Neural progenitor cell (in vitro differentiated cells): ENCODE data around the gene C8B. TPM values are rescaled to one million over a fixed set of nuclear protein-coding genes. Genes with fewer than 3 reads are reported as not detected.
A peak's percentile ranks its signal among the peaks of the same experiment; 100 is the strongest.

Source experiments
- DNase-seq: peaks from one replicate; pipeline ENCODE4 v3.0.0-alpha.2; 2016; ENCODE audit warnings: low spot score
- H2AFZ ChIP-seq: fragments of 200-600 bp; sonication (generic); replicated peaks from 2 replicates; pipeline ENCODE4 v1.6.1; 2016; ENCODE audit warnings: antibody characterized with exemption
- H3F3A ChIP-seq: fragments of 200-600 bp; sonication (generic); 2 replicates; pipeline ENCODE4 v1.6.1; 2016; ENCODE audit warnings: antibody characterized with exemption, low read depth
- H3K27ac ChIP-seq: fragments of 200-600 bp; sonication (generic); 2 replicates; pipeline ENCODE4 v1.5.1; 2016; ENCODE audit warnings: mild to moderate bottlenecking
- H3K27me3 ChIP-seq: fragments of 200-600 bp; sonication (generic); 2 replicates; pipeline ENCODE4 v1.6.1; 2016; ENCODE audit warnings: mild to moderate bottlenecking, moderate library complexity
- H3K36me3 ChIP-seq: fragments of 200-600 bp; sonication (generic); 2 replicates; pipeline ENCODE4 v1.5.1; 2016
- H3K4me1 ChIP-seq: fragments of 200-600 bp; sonication (generic); 2 replicates; pipeline ENCODE4 v1.6.1; 2016; ENCODE audit warnings: mixed run types
- H3K4me2 ChIP-seq: fragments of 200-600 bp; sonication (generic); 2 replicates; pipeline ENCODE4 v1.6.1; 2016
- H3K4me3 ChIP-seq: fragments of 200-600 bp; sonication (generic); 2 replicates; pipeline ENCODE4 v1.5.1; 2016
- H3K79me2 ChIP-seq: fragments of 200-600 bp; sonication (generic); 2 replicates; pipeline ENCODE4 v1.6.1; 2016; ENCODE audit warnings: low read depth
- H3K9ac ChIP-seq: fragments of 200-600 bp; sonication (generic); 2 replicates; pipeline ENCODE4 v1.6.1; 2016
- H3K9me3 ChIP-seq: fragments of 200-600 bp; sonication (generic); 2 replicates; pipeline ENCODE4 v1.5.1; 2016; ENCODE audit warnings: low read depth
- H4K20me1 ChIP-seq: fragments of 200-600 bp; sonication (generic); 2 replicates; pipeline ENCODE4 v1.6.1; 2016; ENCODE audit warnings: low read depth
- H3K27ac Mint-ChIP-seq: 3 replicates; pipeline ENCODE4 v1.8.0; 2021; ENCODE audit warnings: mixed read lengths
- H3K27me3 Mint-ChIP-seq: 2 replicates; pipeline ENCODE4 v1.8.0; 2022; ENCODE audit warnings: low read depth, mild to moderate bottlenecking, inconsistent platforms, moderate library complexity, mixed read lengths; ENCODE audit not compliant: insufficient read depth
- H3K36me3 Mint-ChIP-seq: 3 replicates; pipeline ENCODE4 v1.8.0; 2021; ENCODE audit warnings: mixed read lengths
- H3K4me1 Mint-ChIP-seq: 3 replicates; pipeline ENCODE4 v1.8.0; 2021; ENCODE audit warnings: mixed read lengths
- H3K4me3 Mint-ChIP-seq: 3 replicates; pipeline ENCODE4 v1.8.0; 2021; ENCODE audit warnings: mild to moderate bottlenecking, moderate library complexity, mixed read lengths
- H3K9me3 Mint-ChIP-seq: 3 replicates; pipeline ENCODE4 v1.8.0; 2020; ENCODE audit warnings: mixed read lengths
- EZH2 ChIP-seq: fragments of 200-600 bp; sonication (generic); IDR thresholded peaks from 2 replicates; pipeline ENCODE4 v1.6.1; 2017; ENCODE audit warnings: antibody characterized with exemption, mild to moderate bottlenecking, moderate library complexity
- EZH2phosphoT487 ChIP-seq: fragments of 200-600 bp; sonication (generic); IDR thresholded peaks from 2 replicates; pipeline ENCODE4 v1.6.1; 2017; ENCODE audit warnings: antibody characterized with exemption
- total RNA-seq: library from RNA; depleted of rRNA; stranded (reverse); fragments of >200 nt; gene quantifications from 2 replicates; pipeline ENCODE4 v1.2.3, GENCODE V29; 2015; ENCODE audit warnings: low replicate concordance
- TF ChIP-seq, protein P1 (sequence below): fragments of 200-600 bp; sonication (generic); IDR thresholded peaks from 2 replicates; pipeline ENCODE4 v1.5.1; 2017; ENCODE audit warnings: antibody characterized with exemption, mild to moderate bottlenecking

C8B gene
- total RNA-seq, 1 donor from 2014 or later = not detected

DNA sequence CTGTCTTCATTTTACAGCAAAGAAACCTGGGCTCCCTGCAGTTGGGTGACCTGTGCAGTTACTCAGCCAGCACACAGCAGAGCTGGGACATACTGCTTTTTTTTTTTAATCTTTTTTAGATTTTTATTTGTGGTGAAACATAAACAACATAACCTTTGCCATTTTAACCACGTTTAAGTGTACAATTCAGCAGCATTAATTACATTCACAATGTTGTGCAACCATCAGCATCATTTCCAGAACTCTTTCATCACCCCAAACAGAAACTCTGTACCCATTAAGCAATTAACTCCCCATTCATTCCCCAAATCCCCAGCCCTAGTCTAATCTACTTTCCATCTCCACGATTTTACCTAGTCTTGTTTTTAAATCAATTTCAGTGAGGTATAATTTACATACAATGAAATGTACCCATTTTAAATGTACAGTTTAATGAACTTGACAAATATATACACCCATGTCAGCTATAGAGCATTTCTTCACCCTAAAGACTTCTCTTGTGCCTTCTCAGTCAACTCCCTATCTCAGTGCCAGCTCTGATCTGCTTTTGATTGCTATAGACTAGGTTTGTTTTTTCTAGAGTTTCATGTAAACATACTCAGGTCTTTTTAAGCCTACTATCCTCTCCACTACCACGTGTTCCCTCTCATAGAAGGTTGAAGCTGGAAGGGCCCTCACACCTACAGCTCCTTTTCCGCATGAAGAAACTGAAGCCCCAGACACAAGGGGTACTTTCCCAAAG is 37.8 kb upstream of the C8B start:
- Mint-ChIP-seq H3K36me3 (no peaks in the 10 kb centered on the region), H3K4me3 (no peak overlapping the region), H3K27me3 (no peaks in the 10 kb centered on the region), H3K4me1 (peaks cover 5% of the 10 kb centered on the region), H3K27ac (no peak overlapping the region), H3K9me3 (no peaks in the 10 kb centered on the region)
- DNase-seq = no peak
- Histone ChIP-seq H3K27ac (no peak overlapping the region), H3K36me3 (no peaks in the 10 kb centered on the region), H3K4me3 (no peak overlapping the region), H4K20me1 (no peaks in the 10 kb centered on the region), H3F3A (no peaks in the 10 kb centered on the region), H3K27me3 (no peaks in the 10 kb centered on the region), H3K79me2 (no peaks in the 10 kb centered on the region), H2AFZ (no peak overlapping the region), H3K9ac (no peak overlapping the region), H3K9me3 (no peaks in the 10 kb centered on the region), H3K4me2 (no peak overlapping the region), H3K4me1 (peaks cover 12% of the 10 kb centered on the region)
- TF ChIP-seq EZH2 (no peak), EZH2phosphoT487 (no peak)
- TF ChIP-seq, protein P1, sequence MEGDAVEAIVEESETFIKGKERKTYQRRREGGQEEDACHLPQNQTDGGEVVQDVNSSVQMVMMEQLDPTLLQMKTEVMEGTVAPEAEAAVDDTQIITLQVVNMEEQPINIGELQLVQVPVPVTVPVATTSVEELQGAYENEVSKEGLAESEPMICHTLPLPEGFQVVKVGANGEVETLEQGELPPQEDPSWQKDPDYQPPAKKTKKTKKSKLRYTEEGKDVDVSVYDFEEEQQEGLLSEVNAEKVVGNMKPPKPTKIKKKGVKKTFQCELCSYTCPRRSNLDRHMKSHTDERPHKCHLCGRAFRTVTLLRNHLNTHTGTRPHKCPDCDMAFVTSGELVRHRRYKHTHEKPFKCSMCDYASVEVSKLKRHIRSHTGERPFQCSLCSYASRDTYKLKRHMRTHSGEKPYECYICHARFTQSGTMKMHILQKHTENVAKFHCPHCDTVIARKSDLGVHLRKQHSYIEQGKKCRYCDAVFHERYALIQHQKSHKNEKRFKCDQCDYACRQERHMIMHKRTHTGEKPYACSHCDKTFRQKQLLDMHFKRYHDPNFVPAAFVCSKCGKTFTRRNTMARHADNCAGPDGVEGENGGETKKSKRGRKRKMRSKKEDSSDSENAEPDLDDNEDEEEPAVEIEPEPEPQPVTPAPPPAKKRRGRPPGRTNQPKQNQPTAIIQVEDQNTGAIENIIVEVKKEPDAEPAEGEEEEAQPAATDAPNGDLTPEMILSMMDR = no peak

DNA sequence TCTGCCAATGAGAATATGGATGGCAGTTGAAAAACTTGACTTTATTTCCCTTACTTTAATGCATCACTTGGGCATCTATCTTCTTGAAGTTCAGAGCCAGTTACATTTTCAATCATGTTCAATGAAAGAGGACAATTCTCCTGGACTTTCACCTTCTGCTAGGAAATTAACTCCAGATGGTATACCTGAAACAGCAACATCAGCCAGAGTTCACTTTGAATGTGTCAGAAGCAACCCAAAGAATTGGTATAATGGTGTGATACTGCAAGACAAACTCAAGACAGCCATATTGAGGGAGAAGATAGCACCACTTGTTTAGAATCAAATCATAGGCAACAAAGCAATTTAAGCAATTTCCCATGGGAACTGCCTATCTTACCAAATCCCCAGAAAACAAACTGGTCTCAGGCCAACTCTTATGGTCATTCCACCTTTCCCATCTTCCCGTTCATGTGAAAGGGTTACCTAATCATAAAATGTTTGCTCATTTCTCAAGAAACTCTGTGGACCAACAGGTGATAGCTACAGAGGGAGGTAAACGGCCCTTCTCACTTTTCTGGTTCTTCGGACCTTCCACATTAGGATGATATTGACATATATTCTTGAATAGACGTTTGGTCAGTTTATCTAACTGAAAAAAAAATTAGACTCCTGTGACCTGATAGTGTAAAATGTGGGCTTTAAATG is 29.7 kb upstream of the C8B start:
- no peak overlapping the region for H3K27ac Mint-ChIP-seq
- Histone ChIP-seq H3K4me3 (no peak overlapping the region), H3K79me2 (no peaks in the 10 kb centered on the region), H4K20me1 (no peaks in the 10 kb centered on the region), H3K27me3 (no peaks in the 10 kb centered on the region), H3K9ac (no peak overlapping the region), H3K9me3 (no peaks in the 10 kb centered on the region), H3K4me1 (peaks cover 14% of the 10 kb centered on the region), H3K4me2 (no peak overlapping the region), H3K36me3 (no peaks in the 10 kb centered on the region), H3F3A (no peaks in the 10 kb centered on the region), H2AFZ (no peak overlapping the region), H3K27ac (no peak overlapping the region)
- peaks cover 3% of the 10 kb centered on the region for H3K36me3 Mint-ChIP-seq
- peaks cover 4% of the 10 kb centered on the region for H3K4me1 Mint-ChIP-seq
- peaks cover 5% of the 10 kb centered on the region for H3K27me3 Mint-ChIP-seq
- no peak overlapping the region for H3K4me3 Mint-ChIP-seq
- TF ChIP-seq EZH2 (no peak), EZH2phosphoT487 (no peak)
- TF ChIP-seq, protein P1 = no peak
- H3K9me3 Mint-ChIP-seq = no peaks in the 10 kb centered on the region
- no peak for DNase-seq

DNA sequence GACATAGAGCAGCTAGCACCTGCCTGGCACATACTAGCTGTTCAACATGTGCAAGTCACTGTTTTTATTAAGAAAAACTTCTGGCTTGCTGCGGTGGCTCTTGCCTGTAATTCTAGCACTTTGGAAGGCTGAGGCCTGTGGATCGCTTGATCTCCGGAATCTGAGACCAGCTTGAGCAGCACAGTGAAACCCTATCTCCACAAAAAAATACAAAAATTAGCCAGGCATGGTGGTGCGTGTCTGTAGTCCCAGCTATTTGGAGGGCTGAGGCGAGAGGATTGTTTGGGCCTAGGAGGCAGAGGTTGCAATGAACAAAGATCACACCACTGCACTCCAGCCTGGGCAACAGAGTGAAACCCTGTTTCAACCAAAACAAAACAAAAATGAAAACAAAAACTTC is 27.7 kb upstream of the C8B start:
- Mint-ChIP-seq H3K27ac (no peak overlapping the region), H3K27me3 (peaks cover 5% of the 10 kb centered on the region), H3K4me3 (no peak overlapping the region), H3K4me1 (peaks cover 4% of the 10 kb centered on the region), H3K36me3 (peaks cover 3% of the 10 kb centered on the region), H3K9me3 (no peaks in the 10 kb centered on the region)
- Histone ChIP-seq H3K27ac (no peak overlapping the region), H3K4me1 (peaks cover 14% of the 10 kb centered on the region), H3K27me3 (no peaks in the 10 kb centered on the region), H3K79me2 (no peaks in the 10 kb centered on the region), H3K9me3 (no peaks in the 10 kb centered on the region), H3K4me2 (no peak overlapping the region), H3K4me3 (no peak overlapping the region), H4K20me1 (no peaks in the 10 kb centered on the region), H3K9ac (no peak overlapping the region), H3F3A (no peaks in the 10 kb centered on the region), H3K36me3 (no peaks in the 10 kb centered on the region), H2AFZ (peak overlapping the region; percentile 87)
- TF ChIP-seq, protein P1 = no peak
- TF ChIP-seq EZH2phosphoT487 (no peak), EZH2 (no peak)
- DNase-seq = no peak
